Measurements from ENCODE around the gene IGFN1.

IGFN1 gene

GRCh38 chr1:201261771-201262547 is 71.3 kb downstream of the IGFN1 start:
- in situ Hi-C loops (cut with MboI; ENCODE audit: low sequenced_read_pairs) = no loop called here

GRCh38 chr1:201262963-201263608 is 72.5 kb downstream of the IGFN1 start:
- in situ Hi-C loops (cut with MboI; ENCODE audit: low sequenced_read_pairs) = no loop called here

- in situ Hi-C loops (cut with MboI; ENCODE audit: low sequenced_read_pairs) = no loop called here
Observed at GRCh38 chr1:201264072-201264471, 73.4 kb downstream of the IGFN1 start.

GRCh38 chr1:201264554-201264953 is 73.9 kb downstream of the IGFN1 start:
- in situ Hi-C loops (cut with MboI; ENCODE audit: low sequenced_read_pairs) = no loop called here

- in situ Hi-C loops (cut with MboI; ENCODE audit: low sequenced_read_pairs) = no loop called here
Observed at GRCh38 chr1:201265756-201266155, 75.1 kb downstream of the IGFN1 start.

- in situ Hi-C loops (cut with MboI; ENCODE audit: low sequenced_read_pairs) = no loop called here
Observed at GRCh38 chr1:201266276-201266675, 75.7 kb downstream of the IGFN1 start.

- in situ Hi-C loops (cut with MboI; ENCODE audit: low sequenced_read_pairs) = no loop called here
Observed at GRCh38 chr1:201266774-201267173, 76.2 kb downstream of the IGFN1 start.

GRCh38 chr1:201267481-201268229 is 77.0 kb downstream of the IGFN1 start:
- in situ Hi-C loops (cut with MboI; ENCODE audit: low sequenced_read_pairs) = no loop called here

GRCh38 chr1:201268604-201269151 is 78.1 kb downstream of the IGFN1 start:
- in situ Hi-C loops (cut with MboI; ENCODE audit: low sequenced_read_pairs) = no loop called here

GRCh38 chr1:201269281-201269680 is 78.7 kb downstream of the IGFN1 start:
- in situ Hi-C loops (cut with MboI; ENCODE audit: low sequenced_read_pairs) = no loop called here

GRCh38 chr1:201269900-201270410 is 79.3 kb downstream of the IGFN1 start:
- in situ Hi-C loops (cut with MboI; ENCODE audit: low sequenced_read_pairs) = no loop called here

- in situ Hi-C loops (cut with MboI; ENCODE audit: low sequenced_read_pairs) = no loop called here
Observed at GRCh38 chr1:201270616-201271390, 80.2 kb downstream of the IGFN1 start.

- in situ Hi-C loops (cut with MboI; ENCODE audit: low sequenced_read_pairs) = no loop called here
Observed at GRCh38 chr1:201272799-201273198, 82.2 kb downstream of the IGFN1 start.

GRCh38 chr1:201274616-201275252 is 84.1 kb downstream of the IGFN1 start:
- in situ Hi-C loops (cut with MboI; ENCODE audit: low sequenced_read_pairs) = no loop called here

GRCh38 chr1:201275253-201275666 is 84.6 kb downstream of the IGFN1 start:
- in situ Hi-C loops (cut with MboI; ENCODE audit: low sequenced_read_pairs) = no loop called here

GRCh38 chr1:201276891-201277290 is 86.3 kb downstream of the IGFN1 start:
- in situ Hi-C loops (cut with MboI; ENCODE audit: low sequenced_read_pairs) = no loop called here

- in situ Hi-C loops (cut with MboI; ENCODE audit: low sequenced_read_pairs) = no loop called here
Observed at GRCh38 chr1:201277441-201277840, 86.8 kb downstream of the IGFN1 start.

Measured in hTERT RPE-1 (cell line).